PC-3 (cell line): ENCODE data around the gene ABLIM3. TPM values are rescaled to one million over a fixed set of nuclear protein-coding genes. Genes with fewer than 3 reads are reported as not detected.

ENCODE experiments used
- ATAC-seq: fragments of 200-7000 bp; cut with Tn5 transposase; 2 replicates; pipeline ENCODE4 v1.9.1; 2020; ENCODE audit warnings: mild to moderate bottlenecking, moderate library complexity
- BruUV-seq: library from RNA; stranded (reverse); fragments of 400-500 nt; replicated peaks from 2 replicates; lab custom pipeline; 2021; lab: Mats Ljungman, UMichigan
- CTCF ChIA-PET: fragments of 300-600 bp; sonication (Branson Sonifier 250); formaldehyde crosslinking; loops from one replicate; lab custom pipeline; 2022; ENCODE audit warnings: antibody characterized with exemption; lab: Charles Lee
- POLR2A ChIA-PET: fragments of 300-600 bp; sonication (Branson Sonifier 250); formaldehyde crosslinking; loops from one replicate; lab custom pipeline; 2022; ENCODE audit warnings: antibody characterized with exemption; ENCODE audit not compliant: unreplicated experiment; lab: Charles Lee
- DNase-seq: peaks from one replicate; pipeline ENCODE4 v3.0.0-alpha.2; 2015
- H2AFZ ChIP-seq: fragments of 300-600 bp; sonication (generic); 2 replicates; pipeline ENCODE4 v1.6.0; 2016; ENCODE audit warnings: antibody characterized with exemption, low read length
- H3F3A ChIP-seq: fragments of 300-600 bp; sonication (generic); one replicate; pipeline ENCODE4 v1.6.0; 2017; ENCODE audit warnings: antibody characterized with exemption, low read length, control low read depth, mild to moderate bottlenecking; ENCODE audit not compliant: unreplicated experiment
- H3K27ac ChIP-seq: fragments of 300-600 bp; sonication (generic); 2 replicates; pipeline ENCODE4 v1.5.1; 2016; ENCODE audit warnings: mild to moderate bottlenecking, low read length
- H3K27me3 ChIP-seq: fragments of 300-600 bp; sonication (generic); 2 replicates; pipeline ENCODE4 v1.6.1; 2016; ENCODE audit warnings: low read length, mixed read lengths
- H3K36me3 ChIP-seq: fragments of 300-600 bp; sonication (generic); 2 replicates; pipeline ENCODE4 v1.6.1; 2016; ENCODE audit warnings: low read depth, mixed run types, low read length, mixed read lengths
- H3K4me1 ChIP-seq: fragments of 300-600 bp; sonication (generic); 2 replicates; pipeline ENCODE4 v1.5.1; 2016; ENCODE audit warnings: low read length; ENCODE audit not compliant: insufficient read depth
- H3K4me2 ChIP-seq: fragments of 300-600 bp; sonication (generic); 2 replicates; pipeline ENCODE4 v1.6.0; 2016; ENCODE audit warnings: low read length
- H3K4me3 ChIP-seq: fragments of 300-600 bp; sonication (generic); 2 replicates; pipeline ENCODE4 v1.5.1; 2016; ENCODE audit warnings: mild to moderate bottlenecking, low read length, mixed read lengths
- H3K79me2 ChIP-seq: fragments of 300-600 bp; sonication (generic); 2 replicates; pipeline ENCODE4 v1.6.1; 2017; ENCODE audit warnings: low read length, mixed read lengths
- H3K9ac ChIP-seq: fragments of 300-600 bp; sonication (generic); 2 replicates; pipeline ENCODE4 v1.6.0; 2016; ENCODE audit warnings: mild to moderate bottlenecking, low read length
- H3K9me2 ChIP-seq: fragments of 300-600 bp; sonication (generic); replicated peaks from 2 replicates; pipeline ENCODE4 v1.6.1; 2016; ENCODE audit warnings: mixed run types, low read length, mixed read lengths
- H3K9me3 ChIP-seq: fragments of 300-600 bp; sonication (generic); 2 replicates; pipeline ENCODE4 v1.6.1; 2016; ENCODE audit warnings: low read length, mixed read lengths
- H4K20me1 ChIP-seq: fragments of 300-600 bp; sonication (generic); 2 replicates; pipeline ENCODE4 v1.6.1; 2016; ENCODE audit warnings: low read length, mixed read lengths
- EZH2 ChIP-seq: fragments of 300-600 bp; sonication (generic); IDR thresholded peaks from one replicate; pipeline ENCODE4 v1.6.1; 2017; ENCODE audit warnings: antibody characterized with exemption, mild to moderate bottlenecking, low read length; ENCODE audit not compliant: unreplicated experiment
- EZH2phosphoT487 ChIP-seq: fragments of 300-600 bp; sonication (generic); IDR thresholded peaks from 2 replicates; pipeline ENCODE4 v1.6.1; 2018; ENCODE audit warnings: mild to moderate bottlenecking, antibody characterized with exemption, low read length, borderline replicate concordance
- intact Hi-C: fragments of 100-400 bp; cut with micrococcal nuclease; formaldehyde crosslinking; loops from 2 replicates; pipeline ENCODE4 v1.9.0; 2023
- total RNA-seq: library from RNA; depleted of rRNA; stranded (reverse); fragments of >200 nt; gene quantifications from 2 replicates; pipeline ENCODE4 v1.2.3, GENCODE V29; 2014
- TF ChIP-seq, protein P1 (sequence below): fragments of 300-600 bp; sonication (generic); conservative IDR thresholded peaks from 2 replicates; pipeline ENCODE4 v1.5.1; 2017; ENCODE audit warnings: antibody characterized with exemption, low read depth, mild to moderate bottlenecking, low read length

The ABLIM3 gene
- total RNA-seq, 1 experiment from 2014 or later = 43.6 TPM

DNA sequence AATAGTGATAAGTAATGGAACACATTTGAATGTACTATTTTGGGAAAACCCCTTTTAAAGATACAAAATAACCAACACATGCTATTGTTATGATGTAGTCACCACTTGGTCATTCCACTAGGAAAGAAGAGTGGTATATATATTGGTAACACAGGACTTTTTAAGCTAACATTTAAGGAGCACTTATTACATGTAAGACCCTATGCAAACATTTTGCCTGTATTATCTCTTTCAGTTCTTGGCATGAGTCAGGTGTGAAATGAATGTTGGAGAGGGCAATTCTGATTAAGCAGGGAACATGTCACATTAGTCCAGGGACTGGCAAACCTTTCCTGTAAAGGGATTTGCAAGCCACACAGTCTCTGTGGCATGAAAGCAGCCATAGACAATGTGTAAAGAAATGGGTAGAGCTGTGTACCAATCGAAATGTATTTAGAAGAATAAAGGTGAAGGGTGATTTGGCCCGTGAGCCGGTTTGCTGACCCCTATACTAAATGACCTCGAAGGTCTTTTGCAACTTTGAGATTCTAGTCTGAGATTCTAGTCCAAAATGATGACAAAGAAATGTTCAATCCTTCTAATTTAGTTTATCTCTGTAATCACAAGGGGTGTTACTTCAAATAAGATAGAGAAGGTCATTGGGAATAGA lies 15.3 kb downstream of the ABLIM3 start:
- TF ChIP-seq EZH2 = no peak
- TF ChIP-seq EZH2phosphoT487 = no peak
- TF ChIP-seq, protein P1, sequence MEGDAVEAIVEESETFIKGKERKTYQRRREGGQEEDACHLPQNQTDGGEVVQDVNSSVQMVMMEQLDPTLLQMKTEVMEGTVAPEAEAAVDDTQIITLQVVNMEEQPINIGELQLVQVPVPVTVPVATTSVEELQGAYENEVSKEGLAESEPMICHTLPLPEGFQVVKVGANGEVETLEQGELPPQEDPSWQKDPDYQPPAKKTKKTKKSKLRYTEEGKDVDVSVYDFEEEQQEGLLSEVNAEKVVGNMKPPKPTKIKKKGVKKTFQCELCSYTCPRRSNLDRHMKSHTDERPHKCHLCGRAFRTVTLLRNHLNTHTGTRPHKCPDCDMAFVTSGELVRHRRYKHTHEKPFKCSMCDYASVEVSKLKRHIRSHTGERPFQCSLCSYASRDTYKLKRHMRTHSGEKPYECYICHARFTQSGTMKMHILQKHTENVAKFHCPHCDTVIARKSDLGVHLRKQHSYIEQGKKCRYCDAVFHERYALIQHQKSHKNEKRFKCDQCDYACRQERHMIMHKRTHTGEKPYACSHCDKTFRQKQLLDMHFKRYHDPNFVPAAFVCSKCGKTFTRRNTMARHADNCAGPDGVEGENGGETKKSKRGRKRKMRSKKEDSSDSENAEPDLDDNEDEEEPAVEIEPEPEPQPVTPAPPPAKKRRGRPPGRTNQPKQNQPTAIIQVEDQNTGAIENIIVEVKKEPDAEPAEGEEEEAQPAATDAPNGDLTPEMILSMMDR = no peak
- Histone ChIP-seq H2AFZ (no peak overlapping the region), H3K4me2 (no peak overlapping the region), H3K27me3 (no peaks in the 10 kb centered on the region), H3K36me3 (no peaks in the 10 kb centered on the region), H3K79me2 (peaks cover 66% of the 10 kb centered on the region), H3K4me1 (peaks cover 21% of the 10 kb centered on the region), H3F3A (no peaks in the 10 kb centered on the region), H3K27ac (no peak overlapping the region), H3K9me3 (no peaks in the 10 kb centered on the region), H3K4me3 (no peak overlapping the region), H4K20me1 (no peaks in the 10 kb centered on the region), H3K9me2 (no peaks in the 10 kb centered on the region), H3K9ac (no peak overlapping the region)
- CTCF ChIA-PET = no interaction called here
- no peak for ATAC-seq
- POLR2A ChIA-PET = no interaction called here
- intact Hi-C loops = no loop called here
- no TSS peak for BruUV-seq
- DNase-seq = no peak

DNA sequence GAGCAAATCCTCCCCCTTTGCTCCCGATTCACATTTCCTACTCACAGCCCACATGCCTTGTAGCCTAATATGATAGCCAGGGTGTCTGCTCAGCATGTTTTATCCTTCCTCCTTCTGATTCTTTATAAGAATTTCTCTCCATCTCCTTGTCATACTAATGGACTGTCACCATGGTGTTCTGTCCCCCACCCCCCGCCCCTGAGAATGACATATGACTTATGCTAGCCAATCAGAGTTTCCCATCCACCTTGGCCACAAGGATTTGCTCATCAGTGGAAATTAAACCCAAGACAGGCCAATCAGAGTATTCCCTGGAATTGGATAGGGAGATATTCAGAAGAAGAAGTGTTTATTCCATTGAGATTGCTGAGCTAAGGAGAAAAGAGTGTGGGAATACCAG lies 16.0 kb downstream of the ABLIM3 start:
- H3K9me2 ChIP-seq = no peaks in the 10 kb centered on the region
- ChIA-PET POLR2A (interaction anchor here (0.5 kb wide), 1 partner anchor 35 kb away, joined by 7 read pairs; no protein-coding TSS in a partner anchor), CTCF (no interaction called here)
- H3K27ac ChIP-seq = no peak overlapping the region
- H3K9me3 ChIP-seq = no peaks in the 10 kb centered on the region
- H3K4me2 ChIP-seq = no peak overlapping the region
- peaks cover 21% of the 10 kb centered on the region for H3K4me1 ChIP-seq
- H3F3A ChIP-seq = peaks cover 4% of the 10 kb centered on the region
- ATAC-seq (no peak), DNase-seq (no peak)
- no peaks in the 10 kb centered on the region for H4K20me1 ChIP-seq
- peaks cover 61% of the 10 kb centered on the region for H3K79me2 ChIP-seq
- TF ChIP-seq EZH2phosphoT487 (no peak), EZH2 (no peak)
- TF ChIP-seq, protein P1 = no peak
- H3K9ac ChIP-seq = no peak overlapping the region
- no peaks in the 10 kb centered on the region for H3K27me3 ChIP-seq
- H3K4me3 ChIP-seq = no peak overlapping the region
- no TSS peak for BruUV-seq
- no peaks in the 10 kb centered on the region for H3K36me3 ChIP-seq
- intact Hi-C loops = no loop called here
- H2AFZ ChIP-seq = no peak overlapping the region

DNA sequence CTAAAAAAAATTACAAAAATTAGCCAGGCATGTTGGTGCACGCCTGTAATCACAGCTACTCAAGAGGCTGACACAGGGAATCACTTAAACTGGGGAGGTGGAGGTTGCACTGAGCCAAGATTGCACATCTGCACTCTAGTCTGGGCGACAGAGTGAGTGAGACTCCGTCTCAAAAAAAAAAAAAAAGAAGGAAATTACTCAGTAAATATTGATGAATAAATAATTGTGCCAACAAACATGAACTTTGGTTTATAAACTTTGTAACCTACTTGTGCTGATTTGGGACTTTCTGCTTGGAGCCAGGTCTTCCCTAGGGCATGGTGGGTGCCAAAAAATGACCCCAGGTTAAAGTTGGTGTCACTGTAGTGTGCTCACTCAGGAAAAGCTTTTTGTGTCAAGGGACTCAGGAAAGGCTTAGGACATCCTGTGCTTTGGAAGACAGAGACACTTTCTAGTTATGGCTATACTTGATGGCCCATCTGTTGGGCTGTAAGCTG lies 19.0 kb downstream of the ABLIM3 start:
- no peak for DNase-seq

More for the DNA sequence above, 19.0 kb downstream of the ABLIM3 start:
- Histone ChIP-seq H3K9ac (no peak overlapping the region), H2AFZ (no peak overlapping the region), H3K4me2 (no peak overlapping the region), H3K4me3 (no peak overlapping the region), H3K4me1 (peaks cover 24% of the 10 kb centered on the region), H4K20me1 (no peaks in the 10 kb centered on the region), H3K79me2 (peaks cover 56% of the 10 kb centered on the region), H3K36me3 (no peaks in the 10 kb centered on the region), H3K27me3 (no peaks in the 10 kb centered on the region), H3F3A (peaks cover 4% of the 10 kb centered on the region), H3K27ac (no peak overlapping the region), H3K9me2 (no peaks in the 10 kb centered on the region), H3K9me3 (no peaks in the 10 kb centered on the region)
- no TSS peak for BruUV-seq
- ATAC-seq = no peak
- intact Hi-C loops = no loop called here
- TF ChIP-seq EZH2phosphoT487 (no peak), EZH2 (no peak)
- TF ChIP-seq, protein P1 = no peak
- ChIA-PET CTCF (no interaction called here), POLR2A (no interaction called here)
